ENCODE measurements around the gene ANKRD63. TPM values are rescaled to one million over a fixed set of nuclear protein-coding genes. Genes with fewer than 3 reads are reported as not detected.

ANKRD63 gene
- total and polyA plus RNA-seq, 12 donors = not detected

GRCh38 chr15:40252438-40253166, 30.3 kb downstream of the ANKRD63 start:
- Histone ChIP-seq H3K36me3 (replicated peaks in 1 of 2) (no peaks in the 10 kb centered on the region), H3K27me3 (no peaks in the 10 kb centered on the region), H3K9me3 (replicated peaks in 1 of 3) (no peaks in the 10 kb centered on the region), H3K27ac (peak overlapping the region in 2 of 5 donors; percentile 4 to 11), H3K4me3 (peak overlapping the region in 2 of 4 donors; percentile 38 to 83), H3K4me1 (replicated peaks in 1 of 2) (peaks cover 16 to 44% of the 10 kb centered on the region in 2 donors)
- intact Hi-C loops (cut with DNase I) = no loop called here
- DNase-seq = peak in 5 of 7 donors; percentile 45 to 68 (median 56)
- TF ChIP-seq, protein P1, sequence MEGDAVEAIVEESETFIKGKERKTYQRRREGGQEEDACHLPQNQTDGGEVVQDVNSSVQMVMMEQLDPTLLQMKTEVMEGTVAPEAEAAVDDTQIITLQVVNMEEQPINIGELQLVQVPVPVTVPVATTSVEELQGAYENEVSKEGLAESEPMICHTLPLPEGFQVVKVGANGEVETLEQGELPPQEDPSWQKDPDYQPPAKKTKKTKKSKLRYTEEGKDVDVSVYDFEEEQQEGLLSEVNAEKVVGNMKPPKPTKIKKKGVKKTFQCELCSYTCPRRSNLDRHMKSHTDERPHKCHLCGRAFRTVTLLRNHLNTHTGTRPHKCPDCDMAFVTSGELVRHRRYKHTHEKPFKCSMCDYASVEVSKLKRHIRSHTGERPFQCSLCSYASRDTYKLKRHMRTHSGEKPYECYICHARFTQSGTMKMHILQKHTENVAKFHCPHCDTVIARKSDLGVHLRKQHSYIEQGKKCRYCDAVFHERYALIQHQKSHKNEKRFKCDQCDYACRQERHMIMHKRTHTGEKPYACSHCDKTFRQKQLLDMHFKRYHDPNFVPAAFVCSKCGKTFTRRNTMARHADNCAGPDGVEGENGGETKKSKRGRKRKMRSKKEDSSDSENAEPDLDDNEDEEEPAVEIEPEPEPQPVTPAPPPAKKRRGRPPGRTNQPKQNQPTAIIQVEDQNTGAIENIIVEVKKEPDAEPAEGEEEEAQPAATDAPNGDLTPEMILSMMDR (IDR thresholded peaks at IDR 0.05) = no peak
- peak in 1 of 2 donors; percentile 41 for TF ChIP-seq POLR2A (IDR thresholded peaks at IDR 0.05)
- 0 to 9% (median 6%) methylated on average over 2 to 82 of the region's 82 CpGs for WGBS, 4 donors

DNA sequence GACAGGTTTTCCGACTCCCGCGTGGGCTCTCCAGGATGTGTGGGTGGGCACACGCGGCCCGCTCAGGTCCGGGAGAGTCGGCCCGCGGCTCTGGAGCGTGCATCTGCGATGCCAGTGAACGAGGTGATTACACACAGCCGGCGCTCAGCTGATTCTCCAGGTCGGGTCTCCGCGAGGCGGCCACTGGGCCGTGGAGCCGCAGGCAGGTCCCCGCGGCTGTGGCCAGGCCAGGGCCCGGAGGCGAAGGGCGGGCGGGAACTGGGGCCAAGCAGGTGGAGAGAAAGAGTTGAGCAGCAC, 30.8 kb downstream of the ANKRD63 start:
- 71 to 80% (median 74%) methylated on average over 1 to 27 of the region's 27 CpGs for WGBS, 4 donors
- intact Hi-C loops (cut with DNase I) = no loop called here
- Histone ChIP-seq H3K27me3 (no peaks in the 10 kb centered on the region), H3K36me3 (replicated peaks in 1 of 2) (no peaks in the 10 kb centered on the region), H3K9me3 (replicated peaks in 1 of 3) (no peaks in the 10 kb centered on the region), H3K4me1 (replicated peaks in 1 of 2) (peaks cover 14 to 41% of the 10 kb centered on the region in 2 donors), H3K27ac (no peak overlapping the region), H3K4me3 (peak overlapping the region in 1 of 4 donors; percentile 83)
- peak in 1 of 7 donors; percentile 28 for DNase-seq
- TF ChIP-seq, protein P1 (IDR thresholded peaks at IDR 0.05) = no peak
- no peak for TF ChIP-seq POLR2A (IDR thresholded peaks at IDR 0.05)

- peaks cover 11 to 36% of the 10 kb centered on the region in 2 donors for H3K4me1 ChIP-seq (replicated peaks in 1 of 2)
- no peak overlapping the region for H3K4me3 ChIP-seq
- no peak for TF ChIP-seq POLR2A (IDR thresholded peaks at IDR 0.05)
- TF ChIP-seq, protein P1 (IDR thresholded peaks at IDR 0.05) = no peak
- no peaks in the 10 kb centered on the region for H3K9me3 ChIP-seq (replicated peaks in 1 of 3)
- peak in 3 of 7 donors; percentile 32 to 73 (median 65) for DNase-seq
- 77 to 86% (median 82%) methylated on average over 6 to 10 of the region's 10 CpGs for WGBS, 4 donors
- intact Hi-C loops (cut with DNase I) = no loop called here
- no peaks in the 10 kb centered on the region for H3K27me3 ChIP-seq
- H3K36me3 ChIP-seq (replicated peaks in 1 of 2) = no peaks in the 10 kb centered on the region
- H3K27ac ChIP-seq = peak overlapping the region in 2 of 5 donors; percentile 8 to 26
Measured at GRCh38 chr15:40251486-40252140, 31.3 kb downstream of the ANKRD63 start.

GRCh38 chr15:40250771-40251483, 31.9 kb downstream of the ANKRD63 start:
- Histone ChIP-seq H3K27ac (peak overlapping the region in 2 of 5 donors; percentile 8 to 26), H3K4me1 (replicated peaks in 1 of 2) (peaks cover 11 to 29% of the 10 kb centered on the region in 2 donors), H3K4me3 (no peak overlapping the region), H3K9me3 (replicated peaks in 1 of 3) (no peaks in the 10 kb centered on the region), H3K27me3 (no peaks in the 10 kb centered on the region), H3K36me3 (replicated peaks in 1 of 2) (no peaks in the 10 kb centered on the region)
- WGBS, 4 donors = 81 to 85% (median 82%) methylated on average over 13 of the region's 13 CpGs
- no peak for DNase-seq
- TF ChIP-seq POLR2A (IDR thresholded peaks at IDR 0.05) = no peak
- TF ChIP-seq, protein P1 (IDR thresholded peaks at IDR 0.05) = no peak
- intact Hi-C loops (cut with DNase I) = no loop called here
